Esophagus squamous epithelium (tissue), 4 donors: Measurements from ENCODE around the gene ZNF516.

Experiments
- CTCF ChIP-seq, 6 experiments: fragments of 450-650 bp in 4 of 6; fragments of 200-600 bp in 2 of 6; sonication (generic) in 2 of 6; IDR thresholded peaks; one replicate each; pipeline ENCODE4 v1.5.1; 2016 to 2019; ENCODE audit warnings: antibody characterized with exemption in 6 of 6, mild to moderate bottlenecking in 4 of 6, moderate library complexity in 4 of 6
- POLR2A ChIP-seq, 4 donors: fragments of 450-650 bp; IDR thresholded peaks; one replicate each; pipeline ENCODE4 v1.6.1; 2017; ENCODE audit warnings: antibody characterized with exemption in 4 of 4, mild to moderate bottlenecking in 4 of 4, moderate library complexity in 3 of 4

- no peak for TF ChIP-seq CTCF (IDR thresholded peaks at IDR 0.05)
- TF ChIP-seq POLR2A (IDR thresholded peaks at IDR 0.05) = no peak
Measured at GRCh38 chr18:76461148-76461547, 33.9 kb downstream of the ZNF516 start.
